GM18507 (cell line): ENCODE measurements around the gene CYP24A1.

Experiments
- DNase-seq: peaks from one replicate; pipeline ENCODE4 v3.0.0; 2011; ENCODE audit warnings: low read depth; ENCODE audit not compliant: insufficient read length; ENCODE audit errors: extremely low spot score
- FAIRE-seq: peaks from 2 replicates; lab custom pipeline; 2011; peaks lifted over from hg19 to GRCh38; lab: Jason Lieb, UNC

The CYP24A1 gene

GRCh38 chr20:54160065-54161007 is 13.4 kb downstream of the CYP24A1 start:
- DNase-seq = no peak
- FAIRE-seq = no peak

- no peak for DNase-seq
- FAIRE-seq = no peak
Observed at GRCh38 chr20:54158856-54159418, 14.8 kb downstream of the CYP24A1 start.

- DNase-seq = no peak
- FAIRE-seq = no peak
Observed at GRCh38 chr20:54158226-54158625, 15.6 kb downstream of the CYP24A1 start.

DNA sequence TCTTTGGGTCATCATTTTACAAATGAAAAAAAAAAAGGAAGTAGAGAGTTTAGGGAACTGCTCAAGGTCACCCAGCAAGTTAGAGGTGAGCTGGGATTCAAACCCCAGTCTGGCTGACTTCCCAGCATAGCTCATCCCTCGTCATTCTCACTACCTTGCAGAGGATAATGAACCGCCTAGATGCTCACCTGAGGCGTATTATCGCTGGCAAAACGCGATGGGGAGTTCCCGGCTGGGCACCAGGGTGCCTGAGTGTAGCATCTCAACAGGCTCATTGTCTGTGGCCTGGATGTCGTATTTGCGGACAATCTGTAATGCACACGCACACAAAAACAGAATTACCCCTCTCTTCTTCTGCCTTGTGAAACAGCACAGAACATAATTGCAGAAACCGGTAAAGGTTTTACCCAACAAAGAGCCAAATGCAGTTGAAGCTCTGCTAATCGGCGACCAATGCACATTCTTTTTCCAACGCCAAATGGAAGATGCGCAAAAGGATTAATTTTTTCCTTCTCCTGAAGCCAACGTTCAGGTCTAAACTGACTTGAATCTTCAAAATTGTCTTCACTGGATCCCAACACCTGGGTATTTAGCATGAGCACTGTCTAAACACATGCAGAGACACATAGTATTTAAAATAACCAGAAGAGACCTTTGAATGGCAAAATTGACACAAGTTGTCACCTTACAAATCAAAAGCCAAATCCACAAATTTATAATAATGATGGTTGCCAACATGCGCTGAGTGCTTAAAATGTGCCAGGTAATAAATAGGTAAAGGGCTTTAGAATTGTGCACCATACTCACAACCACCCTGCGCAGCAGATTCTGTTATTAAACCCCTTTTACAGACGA is 16.6 kb downstream of the CYP24A1 start:
- DNase-seq (no peak), FAIRE-seq (no peak)

DNA sequence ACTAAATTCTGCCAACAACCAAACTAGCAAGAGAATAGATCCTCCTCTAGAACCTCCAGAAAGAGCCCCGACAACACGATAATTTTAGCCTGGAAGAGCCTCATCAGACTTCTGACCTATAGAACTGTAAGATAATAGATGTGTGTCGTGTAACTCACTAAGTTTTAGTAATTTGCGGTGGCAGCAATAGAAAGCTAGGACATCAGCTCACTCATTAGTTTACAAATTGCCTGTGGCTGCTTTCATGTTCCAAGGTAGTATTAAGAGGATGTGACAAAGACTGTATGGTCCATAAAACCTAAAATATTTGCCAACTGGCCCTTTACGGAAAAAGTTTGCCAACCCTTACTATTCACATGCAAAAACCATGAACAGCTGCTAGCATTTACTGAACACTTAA is 17.3 kb downstream of the CYP24A1 start:
- FAIRE-seq = no peak
- DNase-seq = no peak

DNA sequence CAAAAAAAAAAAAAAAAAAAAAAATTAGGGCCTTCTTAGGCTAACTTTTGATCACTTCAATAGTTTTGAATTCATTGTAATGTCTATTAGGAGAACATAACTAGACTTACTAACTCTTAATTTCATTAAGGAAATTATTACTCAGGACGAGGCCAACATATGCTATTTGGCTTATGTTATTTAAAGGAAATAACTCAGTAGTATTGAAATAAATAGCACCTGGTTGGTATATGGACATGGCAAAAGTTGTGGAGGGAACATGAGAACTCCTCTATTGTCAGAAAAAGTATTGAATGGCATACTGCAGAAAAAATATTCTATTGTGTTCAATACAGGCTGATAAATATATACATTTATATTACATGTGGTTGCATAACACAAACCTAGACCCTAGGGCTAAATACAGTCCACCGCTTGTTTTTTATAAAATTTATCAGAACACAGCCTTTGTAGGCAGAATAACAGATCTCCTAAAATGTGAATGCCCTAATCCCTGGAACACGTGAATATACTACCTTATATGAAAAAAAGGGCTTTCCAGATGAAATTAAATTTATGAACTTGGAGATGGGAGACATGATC is 18.0 kb downstream of the CYP24A1 start:
- DNase-seq = no peak
- no peak for FAIRE-seq

GRCh38 chr20:54154439-54154838 is 19.3 kb downstream of the CYP24A1 start:
- FAIRE-seq (no peak), DNase-seq (no peak)

GRCh38 chr20:54153847-54154246 is 19.9 kb downstream of the CYP24A1 start:
- no peak for FAIRE-seq
- DNase-seq = no peak

DNA sequence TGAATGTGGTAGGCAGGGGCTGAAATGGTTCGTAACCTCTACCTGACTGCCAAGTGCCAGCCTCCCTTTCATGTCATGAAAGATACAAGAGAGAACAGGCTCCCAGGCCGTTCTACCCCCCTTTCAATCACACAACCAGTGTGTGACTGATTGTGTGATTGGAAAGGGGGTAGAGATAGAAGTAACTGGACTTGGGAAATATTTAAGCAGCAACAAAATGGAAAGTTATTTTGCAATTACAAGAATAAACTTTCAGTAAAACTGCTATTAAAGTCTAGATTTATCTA is 20.8 kb downstream of the CYP24A1 start:
- no peak for DNase-seq
- no peak for FAIRE-seq

DNA sequence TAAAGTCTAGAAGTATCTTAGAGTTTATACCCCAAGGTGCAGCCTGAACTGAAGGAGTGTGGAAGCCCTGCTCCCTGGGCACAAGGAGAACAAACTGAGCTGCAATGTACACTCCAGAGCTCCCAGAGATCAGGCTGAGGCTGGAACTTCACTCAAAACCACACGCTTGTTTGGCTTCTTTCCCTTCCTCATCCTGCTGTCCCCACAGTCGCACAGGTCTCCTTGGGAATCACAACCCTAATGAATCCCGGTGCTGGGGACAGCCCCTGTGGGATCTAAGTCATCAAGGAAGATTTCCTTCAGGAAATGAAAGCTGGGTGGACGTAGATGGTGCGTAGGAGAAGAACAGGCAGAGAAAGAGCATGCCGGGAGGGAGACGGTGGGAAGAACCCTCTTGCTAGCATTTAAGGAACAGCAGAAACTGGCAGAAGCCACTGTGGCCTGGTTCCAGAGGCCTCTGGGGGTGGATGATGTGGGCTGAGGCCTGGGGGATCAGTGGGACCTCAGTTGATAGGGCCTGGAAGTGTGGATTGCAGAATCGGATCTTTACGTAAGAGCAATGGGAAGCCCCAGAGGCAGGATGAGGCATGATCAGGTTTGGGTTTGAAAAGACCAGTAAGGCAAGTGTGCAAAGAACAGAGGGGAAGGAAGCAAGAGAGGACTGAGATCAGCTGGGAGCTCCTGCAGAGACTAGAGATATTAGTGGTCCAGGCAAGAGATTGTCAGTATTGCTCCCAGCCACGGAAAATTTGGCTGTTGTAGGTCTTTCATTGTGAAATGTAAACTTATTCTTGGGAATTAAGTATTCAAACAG is 21.4 kb downstream of the CYP24A1 start:
- FAIRE-seq = no peak

DNA sequence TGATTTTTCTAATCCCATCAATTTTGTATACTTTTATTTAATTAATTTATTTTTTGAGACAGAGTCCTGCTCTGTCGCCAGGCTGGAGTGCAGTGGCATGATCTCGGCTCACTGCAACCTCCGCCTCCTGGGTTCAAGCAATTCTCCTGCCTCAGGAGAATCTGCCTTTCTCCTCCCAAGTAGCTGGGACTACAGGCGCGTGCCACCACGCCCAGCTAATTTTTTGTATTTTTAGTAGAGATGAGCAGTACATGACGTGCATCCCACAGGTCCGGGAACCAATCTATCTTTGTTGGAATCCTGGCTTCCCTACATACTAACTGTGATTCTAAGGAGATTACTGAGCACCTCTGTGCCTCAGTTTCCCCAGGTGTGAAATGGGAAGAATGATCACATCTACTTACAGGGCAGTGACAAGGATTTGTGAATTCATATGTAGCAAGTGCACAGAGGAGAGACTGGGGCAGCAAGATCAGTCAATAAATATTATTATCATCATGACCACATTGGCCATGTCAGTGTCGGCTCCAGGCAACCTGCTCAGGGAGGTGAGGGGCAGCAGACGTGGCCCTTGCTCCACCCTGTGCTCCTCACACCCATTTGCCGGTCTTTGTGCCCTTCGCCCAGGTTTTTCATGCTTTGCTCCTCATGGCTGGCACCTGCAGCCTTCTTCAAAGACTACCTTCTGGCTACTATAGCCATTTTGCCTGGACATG is 22.1 kb downstream of the CYP24A1 start:
- no peak for FAIRE-seq

More for the DNA sequence above, 21.4 kb downstream of the CYP24A1 start:
- no peak for DNase-seq

DNA sequence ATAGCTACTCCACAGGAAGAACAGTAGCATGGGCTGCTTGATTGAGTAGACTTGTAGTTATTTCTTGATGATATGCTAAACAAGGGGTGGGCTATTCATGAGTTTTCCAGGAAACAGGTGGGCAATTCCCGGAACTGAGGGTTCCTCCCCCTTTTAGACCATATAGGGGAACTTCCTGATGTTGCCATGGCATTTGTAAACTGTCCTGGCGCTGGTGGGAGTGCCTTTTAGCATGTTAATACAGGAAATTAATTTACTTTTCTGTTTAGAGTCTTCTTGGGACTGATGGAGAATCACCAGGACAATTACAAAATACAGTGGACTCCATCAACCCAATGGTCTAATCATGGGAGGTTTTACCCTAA is 22.7 kb downstream of the CYP24A1 start:
- FAIRE-seq = no peak

More for the DNA sequence above, 22.1 kb downstream of the CYP24A1 start:
- DNase-seq = no peak

GRCh38 chr20:54149765-54150264 is 24.0 kb downstream of the CYP24A1 start:
- no peak for DNase-seq
- FAIRE-seq = no peak

More for the DNA sequence above, 22.7 kb downstream of the CYP24A1 start:
- DNase-seq = no peak

GRCh38 chr20:54148947-54149764 is 24.6 kb downstream of the CYP24A1 start:
- no peak for FAIRE-seq
- no peak for DNase-seq

- no peak for FAIRE-seq
- DNase-seq = no peak
Observed at GRCh38 chr20:54146672-54147071, 27.1 kb downstream of the CYP24A1 start.

DNA sequence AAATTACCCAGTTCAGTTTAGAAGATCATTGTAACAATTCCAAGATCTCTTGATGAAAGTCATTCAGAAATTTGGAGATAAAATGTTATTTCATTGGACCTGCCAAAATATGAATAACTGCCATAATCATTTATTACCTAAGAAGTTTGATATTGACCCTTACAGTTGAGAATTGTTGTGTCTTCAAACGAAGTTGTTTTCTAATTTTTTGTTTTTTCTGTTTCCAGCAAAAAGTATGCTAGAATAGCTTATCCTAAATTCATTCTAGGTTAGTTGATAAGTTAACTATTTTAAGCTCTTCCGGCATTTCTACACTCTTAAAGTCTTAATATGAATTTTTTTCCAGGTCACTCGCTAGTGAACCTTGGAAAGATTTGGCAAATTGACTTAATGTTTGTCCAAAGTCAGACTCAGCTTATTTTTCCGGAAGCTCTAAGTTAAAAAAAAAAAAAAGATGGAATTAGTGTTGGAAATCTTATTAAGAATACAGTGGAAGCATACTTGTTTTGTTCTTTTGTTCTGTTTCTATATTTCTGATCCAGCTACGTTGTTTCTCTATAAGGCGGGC is 28.9 kb downstream of the CYP24A1 start:
- no peak for FAIRE-seq
- DNase-seq = no peak

- DNase-seq (no peak), FAIRE-seq (no peak)
Observed at GRCh38 chr20:54140927-54141566, 32.7 kb downstream of the CYP24A1 start.
